HG03565 (cell line): ENCODE measurements around the gene PRSS21.

Experiments
- ATAC-seq: cut with Tn5 transposase; IDR thresholded peaks from one replicate; pipeline ENCODE4 v1.9.1; 2021; ENCODE audit warnings: mild to moderate bottlenecking, moderate library complexity; ENCODE audit not compliant: unreplicated experiment

The PRSS21 gene

DNA sequence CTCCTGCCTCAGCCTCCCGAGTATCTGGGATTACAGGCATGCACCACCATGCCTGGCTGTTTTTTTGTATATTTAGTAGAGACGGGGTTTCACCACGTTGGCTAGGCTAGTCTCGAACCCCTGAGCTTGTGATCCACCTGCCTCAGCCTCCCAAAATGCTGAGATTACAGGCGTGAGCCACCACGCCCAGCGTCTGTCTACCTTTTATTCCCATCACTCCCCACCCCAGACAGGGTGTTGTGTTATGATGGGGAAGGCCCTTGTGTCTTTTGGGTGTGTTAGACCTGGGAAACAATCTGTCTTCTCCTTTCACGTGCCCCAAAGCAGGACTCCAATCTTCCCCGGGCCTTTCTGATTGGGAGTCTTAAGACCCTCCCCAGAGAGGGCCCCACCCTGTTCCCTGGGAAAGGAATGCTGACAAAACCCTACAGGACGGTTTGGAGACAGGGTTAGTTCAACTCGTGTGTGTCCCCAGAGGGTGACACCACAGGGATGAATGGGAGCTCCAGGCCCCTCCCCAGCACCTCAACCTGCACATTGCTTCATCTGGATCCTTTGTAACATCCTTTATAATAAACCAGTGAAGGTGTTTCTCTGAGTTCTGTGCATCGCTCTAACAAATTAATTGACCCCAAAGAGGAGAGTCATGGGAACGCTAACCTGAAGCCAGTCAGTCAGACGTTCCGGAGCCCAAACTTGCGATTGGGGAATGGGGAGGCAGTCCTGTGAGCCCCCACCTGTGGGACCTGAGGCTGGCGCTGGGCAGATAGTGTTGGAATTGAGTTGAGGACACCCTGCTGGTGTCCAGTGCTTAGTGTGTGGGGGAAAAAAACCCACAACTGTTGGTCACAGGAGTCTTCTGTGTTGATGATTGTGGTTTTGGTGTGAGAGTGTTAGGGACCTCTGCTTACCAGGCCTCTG, 36.8 kb upstream of the PRSS21 start:
- no peak for ATAC-seq

- no peak for ATAC-seq
Measured at GRCh38 chr16:2782583-2783351, 34.3 kb upstream of the PRSS21 start.

DNA sequence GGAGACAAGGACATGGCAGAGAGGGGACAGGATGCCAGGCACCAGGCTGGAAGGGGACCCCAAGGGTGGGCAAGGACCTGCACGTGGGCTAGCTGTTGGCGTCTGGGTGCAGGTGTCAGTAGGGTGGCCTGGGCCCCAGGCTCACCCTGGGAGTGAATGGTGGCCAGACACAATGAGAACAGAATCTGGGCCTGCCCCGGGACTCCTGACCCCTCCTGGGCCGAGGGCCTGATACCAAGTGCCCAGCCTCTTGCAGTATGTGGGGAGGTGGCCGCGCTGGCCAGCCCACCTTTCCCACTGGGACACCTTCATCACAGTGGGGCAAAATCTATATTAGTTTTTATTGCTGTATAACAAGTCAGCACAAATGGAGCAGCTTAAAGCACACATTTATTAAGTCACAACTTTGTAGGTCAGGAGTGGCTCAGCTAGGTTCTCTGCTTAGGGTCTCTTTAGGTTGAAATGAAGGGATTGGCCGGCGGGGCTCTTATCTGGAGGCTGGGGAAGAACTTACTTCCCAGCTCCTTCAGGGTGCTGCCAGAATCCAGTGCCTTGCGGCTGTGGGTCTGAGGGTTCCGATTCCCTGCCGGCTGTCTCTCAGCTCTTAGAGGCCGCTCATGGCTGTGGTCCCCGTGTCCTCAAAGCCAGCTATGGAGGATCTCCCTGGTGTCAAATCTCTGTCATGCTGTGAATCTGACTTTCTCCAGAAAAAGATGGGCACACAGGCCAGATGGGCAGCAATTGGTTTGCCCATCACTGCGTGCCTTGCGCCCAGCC, 33.3 kb upstream of the PRSS21 start:
- ATAC-seq, result no peak

- no peak for ATAC-seq
Measured at GRCh38 chr16:2784358-2785100, 32.5 kb upstream of the PRSS21 start.

- ATAC-seq, result no peak
Measured at GRCh38 chr16:2785101-2785991, 31.7 kb upstream of the PRSS21 start.

DNA sequence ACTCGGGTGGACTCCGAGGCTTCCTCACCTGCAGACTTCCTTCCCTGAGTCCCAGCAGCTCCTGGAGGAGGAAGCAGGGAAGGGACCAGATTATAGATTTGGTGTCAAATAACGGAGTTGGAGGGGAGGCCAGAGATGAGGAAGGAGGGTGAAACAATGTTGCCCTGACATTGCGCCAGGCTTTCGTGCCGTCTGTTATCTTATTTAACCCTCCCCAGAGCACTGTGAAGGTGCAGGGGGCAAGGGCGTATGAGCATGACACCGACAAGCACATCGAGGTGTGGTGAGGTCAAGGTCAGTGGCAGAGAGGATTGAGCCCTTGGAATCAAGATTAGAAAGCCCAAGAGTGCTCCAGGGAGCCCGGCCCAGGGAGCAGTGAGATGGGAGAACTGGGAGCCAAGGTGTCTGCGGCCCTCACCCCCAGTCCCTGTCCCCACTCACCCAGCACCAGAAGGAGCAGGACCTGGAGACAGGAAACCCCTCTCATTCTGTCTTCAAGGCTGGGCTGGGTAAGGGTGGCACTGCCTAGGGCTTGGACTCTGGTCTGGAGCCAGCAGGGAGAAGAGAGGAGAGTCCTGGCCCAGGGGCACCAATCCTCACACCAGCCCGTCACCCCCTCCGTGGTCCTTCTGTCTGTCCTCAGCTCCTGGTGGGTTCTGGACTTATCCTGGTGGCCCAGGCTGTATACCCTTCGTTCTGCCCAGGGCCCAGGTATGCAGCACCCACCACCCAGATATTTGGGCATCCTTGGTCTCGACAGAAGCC, 30.8 kb upstream of the PRSS21 start:
- no peak for ATAC-seq

GRCh38 chr16:2786826-2787151, 30.2 kb upstream of the PRSS21 start:
- no peak for ATAC-seq

- no peak for ATAC-seq
Measured at GRCh38 chr16:2787406-2787805, 29.6 kb upstream of the PRSS21 start, which contains the start of gene PRSS33. Gene PRSS33 (minus strand): TSS chr16:2787560. CDS start chr16:2786547, 1,013 bp downstream.

DNA sequence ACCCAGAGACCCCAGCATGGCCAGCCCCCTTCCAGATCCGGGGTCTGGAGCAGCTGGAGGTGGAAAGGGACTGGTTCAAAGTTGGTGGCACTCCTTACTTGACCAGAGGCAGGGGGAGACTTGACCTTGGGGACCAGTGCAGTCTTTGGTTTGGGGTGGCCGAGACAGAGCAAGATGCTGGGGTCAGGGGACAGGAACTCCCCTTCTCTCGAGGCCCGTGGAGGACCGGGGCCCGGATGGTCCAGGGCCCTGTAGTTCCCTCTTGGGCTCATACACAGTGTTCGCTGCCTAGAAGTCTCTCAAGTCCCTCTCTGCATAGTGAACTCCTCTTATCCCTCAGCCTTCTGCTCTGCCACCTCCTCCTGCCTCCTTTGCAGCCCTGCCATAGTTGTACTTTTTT, 29.1 kb upstream of the PRSS21 start:
- ATAC-seq, result no peak

DNA sequence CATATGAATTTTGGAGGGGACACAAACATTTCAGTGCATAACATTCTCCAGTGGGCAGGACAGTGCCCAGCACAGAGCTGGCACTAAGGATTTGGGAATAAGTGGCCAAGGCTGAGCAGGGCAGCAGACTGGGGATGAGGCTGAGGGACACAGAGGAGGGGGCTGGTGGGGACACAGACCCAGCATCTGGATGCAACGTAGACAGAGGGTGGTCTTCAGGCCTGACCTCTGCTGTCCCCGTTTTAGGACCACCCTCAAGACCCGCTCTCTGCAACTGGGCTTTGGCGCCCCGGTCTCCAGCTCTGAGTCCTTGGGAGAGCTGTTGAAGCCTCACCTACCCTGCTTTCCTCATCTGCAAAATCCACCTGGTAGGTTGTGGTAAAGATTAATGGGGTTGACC, 26.4 kb upstream of the PRSS21 start:
- ATAC-seq, result no peak

DNA sequence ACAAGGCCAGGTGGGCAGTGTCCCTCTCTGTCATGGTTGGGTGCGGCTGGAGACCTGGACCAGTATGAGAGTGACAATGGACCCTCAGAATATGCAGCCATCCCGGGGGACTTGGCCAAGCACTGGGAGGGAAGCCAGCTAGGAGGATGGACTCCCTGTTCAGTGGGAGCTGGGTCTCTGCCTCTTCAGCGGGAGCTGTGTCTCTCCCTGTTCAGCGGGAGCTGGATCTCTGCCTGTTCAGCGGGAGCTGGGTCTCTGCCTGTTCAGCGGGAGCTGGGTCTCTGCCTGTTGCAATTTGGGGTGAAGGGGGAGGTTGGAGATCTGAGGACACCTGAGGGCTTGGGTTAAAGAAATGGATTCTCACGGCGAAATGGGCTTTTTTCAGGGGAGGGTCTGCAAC, 25.9 kb upstream of the PRSS21 start:
- ATAC-seq, result no peak

GRCh38 chr16:2792940-2793339, 24.1 kb upstream of the PRSS21 start:
- no peak for ATAC-seq

DNA sequence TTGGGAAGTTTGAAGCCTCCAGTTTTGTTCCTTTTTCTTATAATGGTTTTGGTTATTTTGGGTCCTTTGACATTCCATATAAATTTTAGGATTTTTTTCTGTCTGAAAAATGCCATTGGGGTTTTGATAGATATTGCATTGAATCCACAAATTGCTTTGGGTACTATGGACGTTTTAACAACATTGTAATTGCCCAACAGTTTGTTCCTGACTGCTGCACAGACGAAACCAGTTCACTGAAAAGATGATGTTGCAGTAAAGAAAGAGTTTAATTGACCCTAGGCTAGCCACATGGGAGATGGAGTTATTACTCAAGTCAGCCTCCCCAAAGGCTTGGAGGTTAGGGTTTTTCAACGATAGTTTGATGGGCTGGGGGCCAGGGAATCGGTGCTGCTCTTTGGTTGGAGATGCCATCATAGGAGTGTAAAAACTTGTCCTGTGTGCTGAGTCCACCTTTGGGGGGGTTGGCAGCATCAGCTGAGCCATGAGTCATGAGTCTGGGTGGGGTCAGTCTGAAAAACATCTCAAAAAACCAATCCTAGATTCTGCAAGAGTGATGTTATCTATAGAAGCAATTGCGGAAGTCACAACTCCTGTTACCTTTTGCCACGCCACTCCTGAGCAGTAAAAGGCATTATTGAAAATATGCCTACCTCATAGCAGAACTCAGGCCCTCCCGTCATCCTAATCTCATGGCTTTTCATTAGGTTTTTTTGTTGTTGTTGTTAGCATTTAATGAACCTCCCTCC, 21.5 kb upstream of the PRSS21 start:
- ATAC-seq, result no peak

GRCh38 chr16:2798723-2799204, 18.3 kb upstream of the PRSS21 start:
- ATAC-seq, result no peak

- no peak for ATAC-seq
Measured at GRCh38 chr16:2799205-2799858, 17.7 kb upstream of the PRSS21 start.

DNA sequence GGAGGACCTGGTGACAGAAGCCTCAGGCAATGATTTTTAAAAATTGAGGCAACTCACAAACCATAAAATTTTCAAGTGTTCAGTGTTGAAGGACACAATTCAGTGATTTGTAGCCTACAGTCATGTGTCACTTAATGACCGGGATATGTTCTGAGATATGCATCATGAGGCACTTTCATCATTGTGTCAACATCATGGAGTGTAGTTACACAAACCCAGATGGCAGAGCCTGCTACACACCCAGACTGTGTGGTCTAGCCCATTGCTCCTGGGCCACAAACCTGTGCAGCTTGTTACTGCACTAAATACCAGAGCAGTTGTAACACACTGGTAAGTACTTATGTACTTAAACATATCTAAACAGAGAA, 17.2 kb upstream of the PRSS21 start:
- ATAC-seq, result no peak

DNA sequence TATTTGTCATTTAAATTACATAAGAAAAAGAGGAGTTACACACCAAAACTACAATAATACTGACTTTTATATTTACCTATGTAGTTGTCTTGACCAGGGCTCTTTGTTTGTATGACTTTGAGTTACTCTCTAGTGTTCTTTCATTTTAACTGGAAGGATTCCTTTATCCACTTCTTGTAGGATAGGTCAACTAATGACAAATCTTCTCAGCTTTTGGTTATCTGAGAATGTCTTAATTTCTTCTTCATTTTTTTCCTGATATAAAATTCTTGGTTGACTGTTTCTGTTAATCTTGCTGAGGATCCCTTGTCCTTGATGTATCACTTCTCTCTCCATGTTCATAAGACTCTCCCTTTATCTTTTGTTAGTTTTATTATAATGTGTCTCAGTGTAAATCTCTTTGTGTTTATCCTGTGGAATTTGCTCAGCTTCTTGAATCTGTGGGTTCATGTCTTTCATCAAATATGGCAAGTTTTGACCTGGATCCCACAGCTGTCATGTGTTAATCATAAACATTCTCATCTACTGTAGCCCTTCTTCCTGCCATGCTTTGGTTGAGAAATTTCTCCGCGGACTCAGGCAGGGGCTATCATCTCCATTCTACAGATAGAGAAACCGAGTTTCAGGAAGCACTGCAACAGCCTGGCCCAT, 13.4 kb upstream of the PRSS21 start:
- no peak for ATAC-seq
